T-helper 22 cell (primary cell): ENCODE results near the gene COL13A1.

ENCODE experiments used
- DNase-seq: peaks from one replicate; pipeline ENCODE4 v3.0.0-alpha.2; 2020; ENCODE audit warnings: low read depth

COL13A1 gene

GRCh38 chr10:69888882-69889584, 87.3 kb downstream of the COL13A1 start:
- DNase-seq, result no peak

DNA sequence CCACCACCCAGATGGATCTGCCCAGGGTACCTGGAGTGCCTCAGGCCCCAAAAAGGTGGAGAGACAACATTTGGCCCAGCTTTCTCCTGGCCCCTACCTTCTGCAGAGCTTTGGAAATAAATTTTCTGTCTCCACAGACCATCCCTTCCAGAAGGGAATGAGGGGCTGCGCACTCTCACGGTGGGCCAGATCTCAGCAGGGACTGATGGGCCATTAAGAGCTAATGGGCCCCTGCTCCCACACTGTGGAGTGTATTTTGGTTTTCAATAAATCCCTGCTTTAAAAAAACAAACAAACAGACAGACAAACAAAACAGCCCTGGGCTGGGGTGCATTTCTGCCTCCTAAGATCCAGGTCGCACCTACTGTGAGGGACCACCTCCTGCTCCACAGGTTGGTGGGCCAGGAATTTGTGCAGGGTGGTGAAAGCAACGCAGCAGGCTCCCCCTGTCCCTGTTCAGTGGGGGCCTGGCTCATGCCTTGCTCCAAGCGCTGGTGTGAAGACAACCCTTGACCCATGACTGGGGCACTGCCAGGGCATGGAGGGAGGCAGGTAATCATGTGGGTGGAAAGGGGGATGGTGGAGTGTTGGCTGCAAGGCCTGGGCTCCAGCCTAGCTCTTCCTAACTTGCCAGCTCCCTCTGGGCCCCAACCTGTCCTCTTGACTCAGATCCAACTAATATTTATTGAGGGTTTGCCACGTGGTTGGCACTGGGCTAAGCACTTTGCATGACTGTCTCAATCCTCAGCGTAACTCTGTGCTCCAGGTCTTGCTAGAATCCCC, 88.5 kb downstream of the COL13A1 start:
- no peak for DNase-seq

- DNase-seq, result no peak
Measured at GRCh38 chr10:69891057-69891617, 89.4 kb downstream of the COL13A1 start.

DNA sequence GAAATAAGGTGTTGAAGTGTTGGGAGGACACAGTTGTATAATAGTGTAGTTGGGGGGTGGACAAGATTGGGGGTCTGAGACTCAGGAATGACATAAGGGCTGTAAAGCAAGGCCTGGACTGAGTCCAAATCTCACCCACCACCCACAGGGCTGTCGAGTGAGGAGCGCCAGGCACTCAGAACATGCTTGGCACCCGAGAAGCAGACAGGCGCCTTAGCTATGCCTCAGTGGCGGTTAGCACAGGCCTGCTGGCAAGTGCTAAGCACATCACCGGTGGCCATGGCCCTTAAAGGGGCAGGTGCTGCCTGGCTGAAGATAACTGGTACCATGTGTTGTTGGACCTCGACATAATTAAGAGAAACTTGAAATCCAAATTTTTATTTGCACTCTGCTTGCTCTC, 90.7 kb downstream of the COL13A1 start:
- no peak for DNase-seq

DNA sequence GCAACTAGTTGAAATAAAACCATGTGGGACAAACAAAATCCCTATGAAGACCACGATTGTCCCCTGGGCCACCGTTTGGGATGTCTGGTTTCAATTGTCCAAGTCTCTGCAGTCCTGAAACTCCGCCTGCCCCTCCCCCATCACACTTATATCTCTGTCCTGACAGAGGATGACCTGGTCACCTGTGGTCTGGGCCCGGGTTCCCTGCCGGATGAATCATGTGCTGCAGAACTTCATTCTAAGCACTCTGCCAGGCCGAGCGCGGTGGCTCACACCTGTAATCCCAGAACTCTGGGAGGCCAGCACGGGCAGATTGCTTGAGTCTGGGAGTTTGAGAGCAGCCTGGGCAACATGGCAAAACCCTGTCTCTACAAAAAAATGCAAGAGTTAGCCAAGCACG, 91.1 kb downstream of the COL13A1 start:
- DNase-seq, result no peak

DNA sequence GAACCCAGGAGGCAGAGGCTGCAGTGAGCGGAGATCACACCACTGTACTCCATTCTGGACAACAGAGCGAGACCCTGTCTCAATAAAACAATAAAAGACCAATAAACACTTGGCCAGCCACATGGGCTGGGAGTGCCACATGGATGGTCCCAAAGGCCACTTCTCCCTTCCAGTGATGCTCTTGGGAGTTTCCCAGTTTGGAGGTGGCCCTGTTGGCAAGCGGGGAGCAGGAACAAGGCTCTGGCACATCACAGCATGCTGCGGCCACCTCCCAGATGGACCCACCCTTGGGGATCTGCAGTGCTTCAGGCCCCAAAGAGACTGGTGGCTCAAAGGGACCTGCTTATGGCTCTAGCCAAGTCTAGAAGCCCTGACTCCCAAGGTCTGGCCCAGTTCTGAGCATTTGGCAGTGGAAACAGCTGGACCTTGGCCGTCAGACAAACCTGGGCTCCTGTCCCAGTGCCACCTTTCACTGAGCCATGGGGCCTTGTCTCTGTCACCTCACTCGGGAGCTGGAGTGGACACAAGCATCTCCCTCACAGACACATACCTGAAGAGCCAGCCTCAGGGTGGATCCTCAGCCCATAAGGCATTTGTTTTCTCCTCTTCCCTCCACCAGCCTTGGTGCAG, 91.7 kb downstream of the COL13A1 start:
- DNase-seq, result no peak

- DNase-seq, result no peak
Measured at GRCh38 chr10:69894156-69894555, 92.5 kb downstream of the COL13A1 start.

DNA sequence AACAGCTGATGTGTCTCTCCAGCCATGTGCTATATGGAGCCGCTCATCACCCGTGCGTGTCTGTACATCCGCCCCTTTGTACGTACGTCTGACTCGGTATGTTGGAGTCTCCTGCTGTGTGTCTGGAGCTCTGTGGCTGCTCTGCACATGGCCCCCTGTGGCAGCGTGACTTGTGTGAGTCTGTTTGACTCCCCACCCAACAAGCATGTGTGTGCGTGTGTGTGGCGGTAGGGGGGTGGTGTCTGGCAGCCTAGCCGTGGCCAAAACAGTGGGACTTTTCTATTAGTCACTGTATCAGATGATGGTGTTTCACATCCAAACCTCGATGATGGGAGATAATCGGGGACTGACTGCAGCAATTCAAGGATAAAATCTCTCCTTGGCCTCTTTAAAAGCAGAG, 94.1 kb downstream of the COL13A1 start:
- DNase-seq, result no peak

- no peak for DNase-seq
Measured at GRCh38 chr10:69896606-69897231, 95.0 kb downstream of the COL13A1 start.

DNA sequence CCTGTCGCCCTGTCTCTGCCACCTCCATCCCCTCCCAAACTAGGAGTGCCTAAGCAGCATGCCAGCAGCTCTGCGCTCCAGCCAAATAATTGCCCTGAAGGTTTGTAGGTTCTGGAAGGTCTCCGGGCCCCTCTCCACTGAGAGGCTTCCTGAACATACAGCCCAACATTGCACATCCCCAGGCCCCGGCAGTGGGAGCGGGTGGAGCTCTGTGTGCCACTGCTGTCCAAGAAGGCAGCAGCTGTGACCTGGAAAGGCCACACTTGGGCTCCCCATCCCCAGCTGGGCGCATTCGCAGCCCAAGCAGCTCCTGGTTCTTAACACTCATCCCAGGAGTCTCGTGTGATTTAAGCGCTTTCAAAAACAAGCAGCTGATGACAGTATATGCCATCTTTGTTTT, 95.7 kb downstream of the COL13A1 start:
- DNase-seq, result no peak

DNA sequence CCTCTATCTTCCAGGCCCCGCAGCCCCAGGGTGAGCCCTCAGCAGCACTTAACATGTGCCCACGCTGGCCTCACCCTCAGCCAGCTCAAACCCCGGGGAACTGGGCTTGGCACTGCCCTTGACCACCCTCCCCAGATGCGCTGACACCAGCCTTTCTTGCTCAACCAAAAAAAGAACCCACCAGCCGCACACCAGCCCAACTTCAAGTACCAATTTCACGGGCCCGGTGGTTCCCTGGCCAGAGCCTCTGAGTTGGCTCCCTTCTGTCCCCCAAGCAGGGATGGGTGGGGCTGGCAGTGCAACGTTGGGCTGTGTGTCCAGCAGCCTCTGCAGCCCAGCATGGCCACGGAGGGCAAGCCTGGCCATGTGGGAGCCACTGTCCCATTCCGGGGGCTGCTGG, 96.3 kb downstream of the COL13A1 start:
- no peak for DNase-seq

DNA sequence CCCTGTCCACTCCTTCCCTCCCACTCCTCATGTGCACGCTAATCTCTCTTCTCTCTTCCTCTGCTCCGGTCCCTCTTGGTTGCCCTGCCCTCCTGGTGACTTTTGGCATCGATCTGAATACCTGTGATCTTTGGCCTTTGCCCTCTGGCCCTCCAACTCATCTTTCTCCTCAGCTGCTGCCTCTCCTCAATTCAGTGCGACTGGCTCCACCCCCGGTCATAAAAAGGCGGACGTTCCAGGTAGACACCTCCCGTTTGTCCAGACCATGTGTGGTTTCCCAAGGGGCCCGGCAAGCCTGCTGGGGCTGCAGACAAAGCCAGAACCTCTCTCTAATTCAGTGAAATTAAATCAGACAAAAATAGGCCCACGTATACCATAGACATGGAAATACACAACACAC, 96.8 kb downstream of the COL13A1 start:
- DNase-seq, result no peak

DNA sequence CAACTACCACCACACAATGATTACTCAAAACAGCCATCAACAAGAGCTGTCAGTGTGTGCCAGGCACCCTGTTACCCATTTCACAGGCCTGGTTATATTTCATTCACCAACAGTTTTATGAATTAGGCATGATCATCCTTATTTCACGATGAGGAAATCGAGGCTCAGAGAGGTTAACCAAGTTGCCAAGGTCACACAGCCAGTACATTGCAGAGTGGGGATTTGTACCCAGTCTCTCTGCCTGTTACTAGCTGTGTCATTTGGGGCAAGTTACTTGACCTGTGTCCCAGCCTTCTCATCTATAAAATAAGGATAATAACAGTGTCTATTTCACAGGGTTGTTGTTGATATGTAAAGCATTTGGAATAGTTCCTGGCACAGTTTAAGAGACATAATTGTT, 97.2 kb downstream of the COL13A1 start:
- no peak for DNase-seq

GRCh38 chr10:69899727-69900595, 98.3 kb downstream of the COL13A1 start:
- DNase-seq, result no peak

- no peak for DNase-seq
Measured at GRCh38 chr10:69901022-69901421, 99.3 kb downstream of the COL13A1 start.

GRCh38 chr10:69901628-69902505, 100.2 kb downstream of the COL13A1 start:
- DNase-seq, result no peak

DNA sequence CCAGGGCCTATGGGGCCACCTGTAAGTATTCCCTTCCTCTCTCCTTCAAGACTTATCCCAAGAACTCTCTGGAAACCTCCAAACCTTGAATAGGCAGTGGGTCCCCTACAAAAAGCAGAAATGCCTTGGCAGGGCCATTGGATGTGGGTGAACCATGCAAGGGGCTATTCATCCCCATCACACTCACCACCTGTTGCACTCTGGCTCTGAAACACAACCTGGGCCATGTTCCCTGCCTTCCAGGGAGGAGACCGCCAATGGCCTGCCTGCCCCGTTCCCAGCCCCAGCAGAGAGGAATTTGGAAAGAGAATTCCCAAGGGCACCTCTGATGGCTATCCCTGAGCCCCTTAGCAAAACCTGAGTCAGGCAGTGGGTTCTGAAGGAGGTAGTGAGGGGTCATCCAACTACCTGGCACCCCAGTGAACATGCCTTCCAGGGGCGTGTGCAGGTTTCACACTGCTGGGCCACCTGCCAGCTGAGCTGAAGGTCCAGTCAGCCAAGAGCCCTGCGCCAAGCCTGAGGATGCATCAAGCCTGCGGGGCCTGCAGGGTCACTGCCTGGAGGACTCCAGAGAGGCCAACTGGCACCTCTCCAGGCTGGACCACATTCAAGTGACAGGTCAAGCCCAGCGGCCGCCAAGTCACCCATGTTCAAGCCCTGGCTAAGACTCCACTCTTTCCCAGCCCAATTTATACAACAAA, 101.3 kb downstream of the COL13A1 start:
- no peak for DNase-seq

DNA sequence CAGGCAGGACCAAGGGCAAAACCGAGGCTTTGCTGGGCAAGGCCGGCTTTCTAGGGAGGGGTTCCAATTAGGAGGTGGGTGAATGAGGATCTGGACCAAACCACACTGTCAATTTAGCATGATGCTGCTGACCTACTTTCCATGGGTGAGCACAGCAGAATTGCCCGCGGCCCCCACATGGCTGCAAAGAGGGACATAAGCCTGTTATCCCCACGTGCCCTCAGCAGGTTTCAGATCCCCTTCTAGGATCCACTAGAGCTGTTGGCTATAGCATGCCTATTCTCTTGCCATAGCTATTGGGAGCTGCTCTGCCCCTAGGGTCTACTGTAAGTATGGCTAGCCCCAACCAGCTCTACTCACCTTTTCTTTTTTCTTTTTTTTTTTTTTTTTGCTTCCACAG, 102.8 kb downstream of the COL13A1 start:
- DNase-seq, result no peak

GRCh38 chr10:69906425-69906824, 104.7 kb downstream of the COL13A1 start:
- DNase-seq, result no peak

DNA sequence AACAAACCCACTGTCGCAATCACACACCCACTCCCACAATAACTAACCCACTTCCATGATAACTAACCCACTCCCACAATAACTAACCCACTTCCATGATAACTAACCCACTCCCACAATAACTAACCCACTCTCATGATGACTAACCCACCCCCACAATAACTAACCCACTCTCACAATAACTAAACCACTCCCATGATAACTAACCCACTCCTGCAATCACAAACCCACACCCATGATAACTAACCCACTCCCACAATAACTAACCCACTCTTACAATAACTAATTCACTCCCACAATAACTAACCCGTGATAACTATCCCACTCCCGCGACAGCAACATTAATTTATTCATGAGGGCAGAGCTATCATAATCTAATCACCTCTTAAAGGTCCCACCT, 105.8 kb downstream of the COL13A1 start:
- DNase-seq, result no peak
